HEK293T (cell line): ENCODE measurements around the gene AGBL4.
A peak's percentile ranks its signal among the peaks of the same experiment; 100 is the strongest.

Source experiments
- CTCF ChIA-PET: fragments of 350-600 bp; formaldehyde crosslinking; extraction: SDS; loops from one replicate; lab custom pipeline; 2021; ENCODE audit warnings: antibody characterized with exemption, inconsistent platforms; lab: Yijun Ruan, JAX
- POLR2A ChIA-PET: fragments of 350-600 bp; formaldehyde crosslinking; extraction: SDS; loops from one replicate; lab custom pipeline; 2020; ENCODE audit warnings: antibody characterized with exemption, inconsistent platforms; lab: Yijun Ruan, JAX
- DNase-seq: peaks from one replicate; pipeline ENCODE4 v3.0.0; 2012; ENCODE audit warnings: mixed read lengths; ENCODE audit errors: extremely low spot score
- ARNT ChIP-seq: fragments of 450-650 bp; IDR thresholded peaks from 2 replicates; pipeline ENCODE4 v1.6.1; 2017; ENCODE audit warnings: mild to moderate bottlenecking
- BHLHE40 ChIP-seq: fragments of 450-650 bp; IDR thresholded peaks from 2 replicates; pipeline ENCODE4 v1.6.1; 2016; ENCODE audit warnings: mild to moderate bottlenecking, moderate library complexity, borderline replicate concordance
- CTBP1 ChIP-seq: fragments of 450-650 bp; IDR thresholded peaks from 2 replicates; pipeline ENCODE4 v1.6.1; 2016; ENCODE audit warnings: borderline replicate concordance
- ELF4 ChIP-seq: fragments of 450-650 bp; IDR thresholded peaks from 2 replicates; pipeline ENCODE4 v1.6.1; 2017; ENCODE audit warnings: antibody characterized with exemption
- FOXA1 ChIP-seq: fragments of 450-650 bp; IDR thresholded peaks from 2 replicates; pipeline ENCODE4 v1.6.1; 2016; ENCODE audit warnings: mild to moderate bottlenecking
- FOXK2 ChIP-seq: fragments of 450-650 bp; IDR thresholded peaks from 2 replicates; pipeline ENCODE4 v1.6.1; 2016; ENCODE audit warnings: mild to moderate bottlenecking
- FOXM1 ChIP-seq: fragments of 450-650 bp; IDR thresholded peaks from 2 replicates; pipeline ENCODE4 v1.6.1; 2017; ENCODE audit warnings: mild to moderate bottlenecking, borderline replicate concordance
- HDGF ChIP-seq: fragments of 450-650 bp; IDR thresholded peaks from 2 replicates; pipeline ENCODE4 v1.6.1; 2017; ENCODE audit warnings: antibody characterized with exemption, borderline replicate concordance
- L3MBTL2 ChIP-seq: fragments of 450-650 bp; conservative IDR thresholded peaks from 2 replicates; pipeline ENCODE4 v1.6.1; 2016; ENCODE audit warnings: mild to moderate bottlenecking
- LEF1 ChIP-seq: fragments of 450-650 bp; IDR thresholded peaks from 2 replicates; pipeline ENCODE4 v1.6.1; 2017; ENCODE audit warnings: mild to moderate bottlenecking, borderline replicate concordance
- NFRKB ChIP-seq: fragments of 450-650 bp; IDR thresholded peaks from 2 replicates; pipeline ENCODE4 v1.6.1; 2016; ENCODE audit warnings: mild to moderate bottlenecking, moderate library complexity
- SP1 ChIP-seq: fragments of 450-650 bp; IDR thresholded peaks from 2 replicates; pipeline ENCODE4 v1.6.1; 2017
- SUZ12 ChIP-seq: fragments of 450-650 bp; IDR thresholded peaks from 2 replicates; pipeline ENCODE4 v1.6.1; 2016; ENCODE audit warnings: mild to moderate bottlenecking
- TARDBP ChIP-seq: fragments of 450-650 bp; IDR thresholded peaks from 2 replicates; pipeline ENCODE4 v1.6.1; 2016
- ZNF384 ChIP-seq: fragments of 450-650 bp; IDR thresholded peaks from 2 replicates; pipeline ENCODE4 v1.6.1; 2016
- TF ChIP-seq, protein P1 (sequence below): fragments of 450-650 bp; IDR thresholded peaks from 2 replicates; pipeline ENCODE4 v1.6.1; 2016

AGBL4 gene

DNA sequence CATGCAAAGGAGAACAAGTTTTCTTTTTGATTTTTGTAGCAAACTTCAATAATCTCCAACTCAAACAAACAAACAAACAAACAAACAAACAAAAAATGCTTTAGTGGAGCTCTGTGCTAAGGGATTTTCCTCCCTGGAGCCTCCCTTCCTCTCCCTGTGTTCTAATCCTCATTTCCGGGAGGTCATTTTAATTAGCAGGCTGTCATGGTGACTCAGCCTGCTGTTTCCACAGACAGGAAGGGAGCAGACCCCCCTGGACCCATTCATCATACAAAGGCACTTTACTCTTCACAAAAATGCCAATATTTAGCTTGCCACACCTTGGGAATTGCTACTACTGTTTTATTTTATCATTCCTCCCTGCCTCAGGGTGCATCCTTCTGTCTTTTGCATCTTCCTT lies 1490.8 kb downstream of the AGBL4 start:
- POLR2A ChIA-PET = no interaction called here
- TF ChIP-seq HDGF (no peak), TARDBP (no peak), LEF1 (no peak), FOXK2 (no peak), L3MBTL2 (no peak), ARNT (no peak), CTBP1 (no peak), FOXM1 (no peak), SP1 (no peak), NFRKB (no peak), BHLHE40 (no peak), ZNF384 (no peak), SUZ12 (no peak), ELF4 (no peak)
- TF ChIP-seq, protein P1, sequence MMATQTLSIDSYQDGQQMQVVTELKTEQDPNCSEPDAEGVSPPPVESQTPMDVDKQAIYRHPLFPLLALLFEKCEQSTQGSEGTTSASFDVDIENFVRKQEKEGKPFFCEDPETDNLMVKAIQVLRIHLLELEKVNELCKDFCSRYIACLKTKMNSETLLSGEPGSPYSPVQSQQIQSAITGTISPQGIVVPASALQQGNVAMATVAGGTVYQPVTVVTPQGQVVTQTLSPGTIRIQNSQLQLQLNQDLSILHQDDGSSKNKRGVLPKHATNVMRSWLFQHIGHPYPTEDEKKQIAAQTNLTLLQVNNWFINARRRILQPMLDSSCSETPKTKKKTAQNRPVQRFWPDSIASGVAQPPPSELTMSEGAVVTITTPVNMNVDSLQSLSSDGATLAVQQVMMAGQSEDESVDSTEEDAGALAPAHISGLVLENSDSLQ = no peak
- CTCF ChIA-PET = no interaction called here
- DNase-seq = no peak

DNA sequence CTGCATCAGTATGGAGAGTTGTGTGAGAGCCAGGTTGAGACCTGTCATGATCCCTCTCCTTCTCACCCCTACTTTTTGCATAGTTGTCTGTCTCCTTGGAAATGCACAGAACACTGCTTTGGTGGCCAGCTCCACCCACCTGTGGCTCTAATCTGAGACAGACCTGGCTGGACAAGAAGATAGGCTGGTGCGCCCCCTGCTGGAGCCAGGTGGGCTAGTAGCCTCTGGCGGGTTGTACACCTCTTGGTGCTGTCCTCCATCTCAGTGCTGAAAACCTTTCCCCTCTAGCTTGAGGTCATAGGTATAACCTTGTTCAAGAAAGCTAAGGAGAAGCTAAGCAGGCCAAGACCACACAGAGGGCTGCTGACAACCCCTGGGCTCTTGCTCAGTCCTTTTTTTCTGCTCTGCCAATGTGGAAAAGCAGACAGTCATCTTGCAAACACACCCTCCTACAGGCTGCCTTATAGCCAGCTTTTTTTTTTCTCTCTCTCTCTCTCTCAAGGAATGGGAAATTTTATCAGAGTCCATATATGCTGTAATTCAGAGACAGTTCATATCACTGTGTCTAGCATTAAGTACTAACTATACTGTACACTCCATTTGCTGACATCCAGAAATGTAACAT lies 1492.9 kb downstream of the AGBL4 start:
- CTCF ChIA-PET = interaction anchor here (0.9 to 1.6 kb wide), 6 partner anchors 10 to 41 kb away, joined by 3 to 11 read pairs (median 5); no protein-coding TSS in a partner anchor
- DNase-seq = peak; percentile 85
- TF ChIP-seq FOXK2 = no peak
- POLR2A ChIA-PET = no interaction called here

DNA sequence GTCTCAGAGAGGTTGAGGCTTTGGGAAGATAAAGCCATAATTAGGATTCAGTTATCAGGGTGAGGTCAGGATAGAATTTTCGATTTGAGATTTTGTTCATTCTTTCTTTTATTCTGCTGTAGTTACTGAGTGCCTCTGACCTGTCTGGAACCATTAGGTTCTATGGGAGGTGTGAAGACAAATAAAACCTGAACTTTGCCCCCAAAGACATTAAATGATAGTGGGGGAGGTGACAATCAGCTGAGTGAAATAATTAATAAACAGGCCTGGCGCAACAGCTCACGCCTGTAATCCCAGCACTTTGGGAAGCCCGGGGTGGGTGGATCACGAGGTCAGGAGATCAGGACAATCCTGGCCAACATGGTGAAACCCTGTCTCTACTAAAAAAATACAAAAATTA lies 1496.7 kb downstream of the AGBL4 start:
- POLR2A ChIA-PET = no interaction called here
- CTCF ChIA-PET = interaction anchor here (1.2 kb wide), 1 partner anchor 8 kb away, joined by 3 read pairs; no protein-coding TSS in a partner anchor
- TF ChIP-seq ZNF384 (no peak), LEF1 (no peak), BHLHE40 (no peak), FOXA1 (no peak), NFRKB (no peak), ARNT (no peak), FOXK2 (no peak), FOXM1 (no peak), CTBP1 (no peak), SUZ12 (no peak), L3MBTL2 (no peak)
- TF ChIP-seq, protein P1 = no peak
- DNase-seq = no peak

DNA sequence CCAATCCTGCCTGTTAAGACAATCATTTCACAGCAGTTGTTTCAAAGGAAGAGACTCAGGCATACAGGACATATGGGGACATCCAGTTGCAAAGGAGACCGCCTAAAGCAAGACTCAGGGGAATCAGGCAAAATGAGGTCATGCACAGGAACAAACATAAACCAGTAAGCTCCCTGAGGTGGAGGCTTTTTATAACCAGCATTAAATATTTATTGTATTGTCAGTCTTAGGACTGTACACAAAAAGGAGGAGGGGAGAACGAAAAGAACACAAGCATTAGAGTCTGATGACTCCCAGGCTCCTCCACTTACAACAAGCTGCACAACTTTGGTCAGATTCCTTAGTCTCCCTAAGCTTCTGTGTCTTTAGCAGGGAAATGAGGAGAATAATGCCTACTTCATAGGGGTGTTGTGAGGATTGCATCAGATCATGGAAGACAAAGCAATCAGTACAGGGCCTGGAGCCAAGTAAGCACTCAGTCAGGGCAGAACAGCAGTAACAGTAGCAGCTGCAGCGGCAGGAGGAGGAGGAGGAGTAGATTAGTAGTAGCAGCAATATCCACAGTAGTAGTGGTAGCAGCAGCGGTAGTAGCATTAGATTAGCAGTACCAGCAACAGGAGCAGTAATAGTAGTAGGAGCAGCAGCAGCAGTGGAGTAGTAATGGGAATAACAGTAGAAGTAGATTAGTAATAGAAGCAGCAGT lies 1497.6 kb downstream of the AGBL4 start:
- ChIA-PET CTCF (no interaction called here), POLR2A (no interaction called here)
- TF ChIP-seq FOXA1 (no peak), ARNT (no peak), ELF4 (no peak), HDGF (no peak), FOXK2 (no peak), NFRKB (no peak), SP1 (no peak), SUZ12 (no peak), ZNF384 (no peak)
- TF ChIP-seq, protein P1 = no peak
- DNase-seq = no peak

DNA sequence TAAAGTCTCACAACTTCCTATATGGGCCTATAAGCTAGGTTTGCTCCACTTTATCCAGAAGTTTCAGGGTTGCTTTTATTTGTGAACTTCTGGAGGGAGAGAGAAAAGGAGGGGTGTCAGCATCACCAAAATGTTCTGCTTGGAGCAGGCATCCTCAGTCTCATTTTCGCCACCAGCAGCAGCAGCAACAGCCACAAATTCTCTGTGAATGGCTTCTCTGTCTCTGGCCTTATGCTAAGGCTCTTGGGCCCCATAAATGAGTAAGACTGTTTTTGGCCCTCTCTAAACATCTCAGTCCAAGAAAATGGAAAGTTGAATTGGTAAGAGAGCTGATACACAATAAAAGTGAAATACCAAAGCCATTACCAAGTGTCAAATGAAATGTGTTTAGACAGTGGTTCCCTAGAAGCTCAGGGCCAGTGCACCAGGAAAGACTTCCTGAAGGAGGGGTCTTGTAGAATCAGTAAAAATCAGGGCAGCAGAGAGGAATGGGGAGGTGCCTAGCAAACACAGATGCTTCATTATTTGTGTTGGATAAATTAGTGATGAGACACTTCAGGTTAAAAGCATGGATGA lies 1498.8 kb downstream of the AGBL4 start:
- no peak for DNase-seq
- TF ChIP-seq, protein P1 = no peak
- TF ChIP-seq SP1 = no peak
- no peak for TF ChIP-seq CTBP1
- no peak for TF ChIP-seq ARNT
- no peak for TF ChIP-seq LEF1
- TF ChIP-seq NFRKB = no peak
- no peak for TF ChIP-seq ELF4
- no peak for TF ChIP-seq TARDBP
- TF ChIP-seq FOXM1 = no peak
- TF ChIP-seq ZNF384 = no peak
- no peak for TF ChIP-seq L3MBTL2
- no peak for TF ChIP-seq BHLHE40
- TF ChIP-seq FOXK2 = no peak
- ChIA-PET POLR2A (no interaction called here), CTCF (no interaction called here)
